HepG2 (cell line): ENCODE results near the gene VPS13D. TPM values are rescaled to one million over a fixed set of nuclear protein-coding genes. Genes with fewer than 3 reads are reported as not detected.

Experiments used
- ATAC-seq: fragments of 200-7000 bp; cut with Tn5 transposase; 3 replicates; pipeline ENCODE4 v1.9.1; 2020; ENCODE audit warnings: mild to moderate bottlenecking, moderate library complexity
- BruUV-seq: library from RNA; stranded (reverse); fragments of 400-500 nt; replicated peaks from 2 replicates; lab custom pipeline; 2021; lab: Mats Ljungman, UMichigan
- CTCF ChIA-PET: fragments of 300-600 bp; formaldehyde crosslinking; extraction: SDS; loops from one replicate; lab custom pipeline; 2021; ENCODE audit warnings: low total read pairs, inconsistent platforms, low intra/inter-chr PET ratio; lab: Yijun Ruan, JAX
- POLR2A ChIA-PET: fragments of 350-600 bp; sonication (Branson Sonifier 250); formaldehyde crosslinking; loops from one replicate; lab custom pipeline; 2020; ENCODE audit warnings: antibody characterized with exemption, inconsistent platforms; lab: Yijun Ruan, JAX
- DNase-seq: peaks from one replicate; pipeline ENCODE4 v3.0.0-alpha.2; 2015; ENCODE audit warnings: low spot score
- FAIRE-seq: peaks from 3 replicates; lab custom pipeline; 2011; peaks lifted over from hg19 to GRCh38; lab: Jason Lieb, UNC
- H2AFZ ChIP-seq: one replicate; pipeline ENCODE4 v1.6.1; 2011; ENCODE audit warnings: low read length, inconsistent platforms
- H3K27ac ChIP-seq: fragments of 300-600 bp; 3 replicates; pipeline ENCODE4 v1.8.0; 2011; ENCODE audit warnings: mixed run types, mild to moderate bottlenecking, mixed read lengths, low read length, inconsistent platforms; ENCODE audit not compliant: insufficient read depth; ENCODE audit errors: extremely low read length
- H3K27me3 ChIP-seq, 2 experiments: fragments of 200-600 bp in 1 of 2; 2 replicates in 1 of 2; 3 replicates in 1 of 2; pipeline versions ENCODE4 v1.6.0 to v1.8.0; 2011; ENCODE audit warnings: low read length in 2 of 2, mild to moderate bottlenecking in 2 of 2, moderate library complexity in 2 of 2, inconsistent platforms in 1 of 2; ENCODE audit not compliant: insufficient read depth in 2 of 2, control insufficient read depth in 1 of 2
- H3K36me3 ChIP-seq, 2 experiments: fragments of 200-600 bp in 1 of 2; replicated peaks in 1 of 2; 2 replicates in 1 of 2; 3 replicates in 1 of 2; pipeline versions ENCODE4 v1.5.1 to v1.8.0; 2011; ENCODE audit warnings: low read length in 2 of 2, inconsistent platforms in 1 of 2; ENCODE audit not compliant: insufficient read depth in 2 of 2, control insufficient read depth in 1 of 2
- H3K4me1 ChIP-seq: 2 replicates; pipeline ENCODE4 v1.5.1; 2012; ENCODE audit warnings: low read length, inconsistent platforms; ENCODE audit not compliant: insufficient read depth
- H3K4me2 ChIP-seq: 2 replicates; pipeline ENCODE4 v1.6.0; 2011; ENCODE audit warnings: low read depth, low read length, inconsistent platforms
- H3K4me3 ChIP-seq, 3 experiments: fragments of 200-600 bp in 1 of 3; sonication (generic), shearing (Covaris generic) in 1 of 3; replicated peaks in 1 of 3; 2 replicates each; pipeline ENCODE4 v1.5.1; 2011 to 2016; ENCODE audit warnings: low read length in 3 of 3, inconsistent platforms in 2 of 3, low read depth in 2 of 3, mild to moderate bottlenecking in 2 of 3, control low read depth in 1 of 3, mixed read lengths in 1 of 3; ENCODE audit not compliant: insufficient read depth in 1 of 3
- H3K79me2 ChIP-seq: one replicate; pipeline ENCODE4 v1.6.1; 2011; ENCODE audit warnings: low read length, inconsistent platforms; ENCODE audit not compliant: insufficient read depth
- H3K9ac ChIP-seq: 2 replicates; pipeline ENCODE4 v1.6.0; 2011; ENCODE audit warnings: mild to moderate bottlenecking, low read depth, low read length, inconsistent platforms; ENCODE audit not compliant: insufficient read depth
- H3K9me3 ChIP-seq: 2 replicates; pipeline ENCODE4 v1.5.1; 2012; ENCODE audit warnings: mild to moderate bottlenecking, low read length
- H4K20me1 ChIP-seq: 2 replicates; pipeline ENCODE4 v1.6.0; 2011; ENCODE audit warnings: inconsistent platforms, mild to moderate bottlenecking, low read length, moderate library complexity; ENCODE audit not compliant: insufficient read depth
- FOXA3 ChIP-seq: IDR thresholded peaks from 2 replicates; pipeline ENCODE4 v1.6.1; 2016; ENCODE audit warnings: missing genetic modification reagents, missing compliant biosample characterization
- KLF9 ChIP-seq: IDR thresholded peaks from 2 replicates; pipeline ENCODE4 v1.6.1; 2016; ENCODE audit warnings: low read depth
- MYC ChIP-seq: sonication (generic); formaldehyde crosslinking; IDR thresholded peaks from 2 replicates; pipeline ENCODE4 v1.9.0; 2021; ENCODE audit warnings: missing genetic modification reagents, borderline replicate concordance
- RFX3 ChIP-seq: IDR thresholded peaks from 2 replicates; pipeline ENCODE4 v1.6.1; 2016; ENCODE audit warnings: missing biosample characterization, missing genetic modification reagents
- SMYD3 ChIP-seq: sonication (generic); formaldehyde crosslinking; IDR thresholded peaks from 2 replicates; pipeline ENCODE4 v1.8.1; 2023; ENCODE audit warnings: mild to moderate bottlenecking, missing genetic modification reagents
- WIZ ChIP-seq: sonication (generic); formaldehyde crosslinking; IDR thresholded peaks from 2 replicates; pipeline ENCODE4 v1.5.1; 2020; ENCODE audit warnings: mild to moderate bottlenecking, missing genetic modification reagents
- ZBTB7A ChIP-seq: sonication (generic); formaldehyde crosslinking; IDR thresholded peaks from 2 replicates; pipeline ENCODE4 v1.8.0; 2022; ENCODE audit warnings: mild to moderate bottlenecking, missing genetic modification reagents
- ZBTB7B ChIP-seq: sonication (generic); formaldehyde crosslinking; IDR thresholded peaks from 2 replicates; pipeline ENCODE4 v1.4.0; 2020; ENCODE audit warnings: missing genetic modification reagents
- ZNF34 ChIP-seq: sonication (generic); formaldehyde crosslinking; IDR thresholded peaks from 2 replicates; pipeline ENCODE4 v1.4.0; 2020; ENCODE audit warnings: mild to moderate bottlenecking, missing genetic modification reagents, borderline replicate concordance
- in situ Hi-C: cut with HindIII; loops from 2 replicates; pipeline ENCODE4 v1.10.0; 2017; ENCODE audit warnings: low pct_unique_long_range_greater_than_20kb; ENCODE audit not compliant: extremely low pct_ligation_motif_present
- intact Hi-C: fragments of 100-400 bp; cut with micrococcal nuclease; formaldehyde crosslinking; loops from one replicate; pipeline ENCODE4 v1.10.0; 2022; ENCODE audit not compliant: unreplicated experiment
- polyA plus RNA-seq, 8 experiments: library from polyadenylated mRNA; depleted of rRNA in 3 of 8; stranded (reverse) in 7 of 8; unstranded in 1 of 8; fragments of >200 nt; fragmentation: Illumina TruSeq in 4 of 8; extraction: Trizol in 4 of 8; gene quantifications; 2 replicates each; pipeline versions ENCODE4 v1.2.1 to v1.2.3, GENCODE V29; 2011 to 2016; ENCODE audit warnings: low read depth in 4 of 8, missing spikeins in 1 of 8, mixed read lengths in 1 of 8; ENCODE audit not compliant: insufficient read depth in 1 of 8
- total RNA-seq, 5 experiments: library from RNA; depleted of rRNA; stranded (reverse); fragments of >200 nt; fragmentation: Illumina TruSeq; extraction: Trizol; gene quantifications; 2 replicates each; pipeline ENCODE4 v1.2.3, GENCODE V29; 2016; ENCODE audit warnings: low read depth in 1 of 5
- TF ChIP-seq, protein P1 (sequence below): sonication (generic); formaldehyde crosslinking; IDR thresholded peaks from 2 replicates; pipeline ENCODE4 v1.9.0; 2021; ENCODE audit warnings: missing genetic modification reagents, borderline replicate concordance
- TF ChIP-seq, protein P2 (sequence below): sonication (generic); formaldehyde crosslinking; IDR thresholded peaks from 2 replicates; pipeline ENCODE4 v1.4.0; 2020; ENCODE audit warnings: missing genetic modification reagents
- TF ChIP-seq, protein P3 (sequence below): sonication (generic); formaldehyde crosslinking; IDR thresholded peaks from one replicate; pipeline ENCODE4 v1.5.1; 2020; ENCODE audit warnings: mild to moderate bottlenecking, missing genetic modification reagents; ENCODE audit errors: not compliant biosample characterization

Gene VPS13D
- total and polyA plus RNA-seq, 2 of the 13 experiments (the other 11 are each of a cell fraction or from before 2014, with no cell fraction given): 8.6 to 13.9 TPM

DNA sequence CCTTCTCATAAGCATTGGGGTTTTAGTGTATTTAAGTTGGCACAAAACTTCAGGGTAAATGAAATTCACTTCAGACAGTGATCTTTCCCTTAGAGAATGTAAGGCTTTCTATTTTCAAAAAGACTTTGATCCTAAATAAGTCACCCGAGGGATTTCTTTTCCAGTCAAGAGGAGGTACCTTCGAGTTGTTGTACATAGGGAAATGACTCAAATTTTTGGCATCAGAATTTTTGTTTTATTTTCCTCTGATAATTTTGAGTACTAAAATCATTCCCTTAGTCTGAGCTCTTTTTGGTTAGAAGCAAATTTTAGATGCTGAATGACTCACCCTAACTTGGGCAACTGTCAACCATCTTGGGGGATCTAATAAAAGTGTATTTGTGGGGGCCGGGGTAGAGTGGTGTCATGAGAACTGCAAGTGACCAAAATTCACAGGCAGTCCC is 194.3 kb downstream of the VPS13D start (continued):
- no peak for TF ChIP-seq FOXA3 (CRISPR knock-in tag)
- TF ChIP-seq, protein P1, sequence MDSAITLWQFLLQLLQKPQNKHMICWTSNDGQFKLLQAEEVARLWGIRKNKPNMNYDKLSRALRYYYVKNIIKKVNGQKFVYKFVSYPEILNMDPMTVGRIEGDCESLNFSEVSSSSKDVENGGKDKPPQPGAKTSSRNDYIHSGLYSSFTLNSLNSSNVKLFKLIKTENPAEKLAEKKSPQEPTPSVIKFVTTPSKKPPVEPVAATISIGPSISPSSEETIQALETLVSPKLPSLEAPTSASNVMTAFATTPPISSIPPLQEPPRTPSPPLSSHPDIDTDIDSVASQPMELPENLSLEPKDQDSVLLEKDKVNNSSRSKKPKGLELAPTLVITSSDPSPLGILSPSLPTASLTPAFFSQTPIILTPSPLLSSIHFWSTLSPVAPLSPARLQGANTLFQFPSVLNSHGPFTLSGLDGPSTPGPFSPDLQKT: no peak
- no peak for TF ChIP-seq ZNF34 (CRISPR knock-in tag)
- TF ChIP-seq KLF9 (CRISPR knock-in tag): no peak
- no peak for TF ChIP-seq RFX3
- no peak for TF ChIP-seq MYC (CRISPR knock-in tag)
- TF ChIP-seq ZBTB7A: no peak
- TF ChIP-seq, all 625 proteins: peak for 0

DNA sequence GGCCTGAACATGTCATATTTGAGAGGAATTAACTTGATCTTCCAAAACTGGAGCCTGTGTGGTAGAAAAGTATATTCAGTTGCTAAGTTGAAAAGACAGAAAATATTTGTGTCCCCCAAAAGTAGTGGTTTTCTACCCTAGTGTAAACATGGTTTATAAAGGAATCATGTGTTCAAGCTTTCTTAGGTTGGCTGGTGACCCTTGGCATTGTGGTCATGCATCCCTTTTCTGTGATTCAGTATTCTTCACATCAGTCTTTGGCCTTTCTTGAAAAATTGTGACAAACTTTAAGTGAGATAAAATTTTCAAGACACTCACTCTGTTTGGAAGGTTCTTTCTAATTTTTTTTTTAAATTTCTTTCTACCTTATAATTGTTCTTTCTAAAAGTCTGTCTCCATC is 195.0 kb downstream of the VPS13D start:
- Histone ChIP-seq H3K4me1 (peaks cover 25% of the 10 kb centered on the region), H3K27ac (no peak overlapping the region), H4K20me1 (no peaks in the 10 kb centered on the region), H3K4me2 (no peak overlapping the region), H3K27me3 (no peaks in the 10 kb centered on the region), H2AFZ (no peak overlapping the region), H3K4me3 (no peak overlapping the region), H3K9me3 (no peaks in the 10 kb centered on the region), H3K36me3 (no peaks in the 10 kb centered on the region; a peak in 2 of 5 replicates), H3K79me2 (no peaks in the 10 kb centered on the region), H3K9ac (no peak overlapping the region)
- CTCF ChIA-PET: no interaction called here
- in situ Hi-C loops (no loop called here), intact Hi-C loops (no loop called here)
- no peak for ATAC-seq
- FAIRE-seq: no peak
- DNase-seq: no peak
- POLR2A ChIA-PET: no interaction called here
- BruUV-seq: no TSS peak
- TF ChIP-seq SMYD3 (CRISPR knock-in tag): no peak
- no peak for TF ChIP-seq WIZ (CRISPR knock-in tag)
- no peak for TF ChIP-seq ZBTB7B (CRISPR knock-in tag)
- TF ChIP-seq, protein P2, sequence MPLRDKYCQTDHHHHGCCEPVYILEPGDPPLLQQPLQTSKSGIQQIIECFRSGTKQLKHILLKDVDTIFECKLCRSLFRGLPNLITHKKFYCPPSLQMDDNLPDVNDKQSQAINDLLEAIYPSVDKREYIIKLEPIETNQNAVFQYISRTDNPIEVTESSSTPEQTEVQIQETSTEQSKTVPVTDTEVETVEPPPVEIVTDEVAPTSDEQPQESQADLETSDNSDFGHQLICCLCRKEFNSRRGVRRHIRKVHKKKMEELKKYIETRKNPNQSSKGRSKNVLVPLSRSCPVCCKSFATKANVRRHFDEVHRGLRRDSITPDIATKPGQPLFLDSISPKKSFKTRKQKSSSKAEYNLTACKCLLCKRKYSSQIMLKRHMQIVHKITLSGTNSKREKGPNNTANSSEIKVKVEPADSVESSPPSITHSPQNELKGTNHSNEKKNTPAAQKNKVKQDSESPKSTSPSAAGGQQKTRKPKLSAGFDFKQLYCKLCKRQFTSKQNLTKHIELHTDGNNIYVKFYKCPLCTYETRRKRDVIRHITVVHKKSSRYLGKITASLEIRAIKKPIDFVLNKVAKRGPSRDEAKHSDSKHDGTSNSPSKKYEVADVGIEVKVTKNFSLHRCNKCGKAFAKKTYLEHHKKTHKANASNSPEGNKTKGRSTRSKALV (CRISPR knock-in tag): no peak
- TF ChIP-seq, protein P3, sequence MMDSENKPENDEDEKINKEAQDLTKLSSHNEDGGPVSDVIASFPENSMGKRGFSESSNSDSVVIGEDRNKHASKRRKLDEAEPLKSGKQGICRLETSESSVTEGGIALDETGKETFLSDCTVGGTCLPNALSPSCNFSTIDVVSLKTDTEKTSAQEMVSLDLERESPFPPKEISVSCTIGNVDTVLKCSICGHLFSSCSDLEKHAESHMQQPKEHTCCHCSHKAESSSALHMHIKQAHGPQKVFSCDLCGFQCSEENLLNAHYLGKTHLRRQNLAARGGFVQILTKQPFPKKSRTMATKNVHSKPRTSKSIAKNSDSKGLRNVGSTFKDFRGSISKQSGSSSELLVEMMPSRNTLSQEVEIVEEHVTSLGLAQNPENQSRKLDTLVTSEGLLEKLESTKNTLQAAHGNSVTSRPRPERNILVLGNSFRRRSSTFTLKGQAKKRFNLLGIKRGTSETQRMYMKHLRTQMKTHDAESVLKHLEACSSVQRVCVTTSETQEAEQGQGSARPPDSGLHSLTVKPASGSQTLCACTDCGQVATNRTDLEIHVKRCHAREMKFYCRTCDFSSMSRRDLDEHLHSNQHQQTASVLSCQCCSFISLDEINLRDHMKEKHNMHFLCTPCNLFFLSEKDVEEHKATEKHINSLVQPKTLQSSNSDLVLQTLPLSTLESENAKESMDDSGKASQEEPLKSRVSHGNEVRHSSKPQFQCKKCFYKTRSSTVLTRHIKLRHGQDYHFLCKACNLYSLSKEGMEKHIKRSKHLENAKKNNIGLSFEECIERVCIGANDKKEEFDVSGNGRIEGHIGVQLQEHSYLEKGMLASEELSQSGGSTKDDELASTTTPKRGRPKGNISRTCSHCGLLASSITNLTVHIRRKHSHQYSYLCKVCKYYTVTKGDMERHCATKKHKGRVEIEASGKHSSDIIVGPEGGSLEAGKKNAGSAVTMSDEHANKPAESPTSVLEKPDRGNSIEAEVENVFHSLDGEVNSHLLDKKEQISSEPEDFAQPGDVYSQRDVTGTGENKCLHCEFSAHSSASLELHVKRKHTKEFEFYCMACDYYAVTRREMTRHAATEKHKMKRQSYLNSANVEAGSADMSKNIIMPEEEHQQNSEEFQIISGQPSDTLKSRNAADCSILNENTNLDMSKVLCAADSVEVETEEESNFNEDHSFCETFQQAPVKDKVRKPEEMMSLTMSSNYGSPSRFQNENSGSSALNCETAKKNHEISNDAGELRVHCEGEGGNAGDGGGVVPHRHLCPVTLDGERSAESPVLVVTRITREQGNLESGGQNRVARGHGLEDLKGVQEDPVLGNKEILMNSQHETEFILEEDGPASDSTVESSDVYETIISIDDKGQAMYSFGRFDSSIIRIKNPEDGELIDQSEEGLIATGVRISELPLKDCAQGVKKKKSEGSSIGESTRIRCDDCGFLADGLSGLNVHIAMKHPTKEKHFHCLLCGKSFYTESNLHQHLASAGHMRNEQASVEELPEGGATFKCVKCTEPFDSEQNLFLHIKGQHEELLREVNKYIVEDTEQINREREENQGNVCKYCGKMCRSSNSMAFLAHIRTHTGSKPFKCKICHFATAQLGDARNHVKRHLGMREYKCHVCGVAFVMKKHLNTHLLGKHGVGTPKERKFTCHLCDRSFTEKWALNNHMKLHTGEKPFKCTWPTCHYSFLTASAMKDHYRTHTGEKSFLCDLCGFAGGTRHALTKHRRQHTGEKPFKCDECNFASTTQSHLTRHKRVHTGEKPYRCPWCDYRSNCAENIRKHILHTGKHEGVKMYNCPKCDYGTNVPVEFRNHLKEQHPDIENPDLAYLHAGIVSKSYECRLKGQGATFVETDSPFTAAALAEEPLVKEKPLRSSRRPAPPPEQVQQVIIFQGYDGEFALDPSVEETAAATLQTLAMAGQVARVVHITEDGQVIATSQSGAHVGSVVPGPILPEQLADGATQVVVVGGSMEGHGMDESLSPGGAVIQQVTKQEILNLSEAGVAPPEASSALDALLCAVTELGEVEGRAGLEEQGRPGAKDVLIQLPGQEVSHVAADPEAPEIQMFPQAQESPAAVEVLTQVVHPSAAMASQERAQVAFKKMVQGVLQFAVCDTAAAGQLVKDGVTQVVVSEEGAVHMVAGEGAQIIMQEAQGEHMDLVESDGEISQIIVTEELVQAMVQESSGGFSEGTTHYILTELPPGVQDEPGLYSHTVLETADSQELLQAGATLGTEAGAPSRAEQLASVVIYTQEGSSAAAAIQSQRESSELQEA (CRISPR knock-in tag): no peak
